IPS-18a (cell line): ENCODE results near the gene MINDY2.

ENCODE experiments used
- H3K27ac ChIP-seq: one replicate; pipeline ENCODE4 v1.5.1; 2013; ENCODE audit warnings: low read length
- H3K27me3 ChIP-seq: one replicate; pipeline ENCODE4 v1.6.1; 2013; ENCODE audit warnings: mild to moderate bottlenecking, low read length; ENCODE audit not compliant: control insufficient read depth, insufficient read depth
- H3K36me3 ChIP-seq: one replicate; pipeline ENCODE4 v1.6.1; 2013; ENCODE audit warnings: low read depth, low read length; ENCODE audit not compliant: control insufficient read depth
- H3K4me1 ChIP-seq: one replicate; pipeline ENCODE4 v1.6.1; 2013; ENCODE audit warnings: low read depth, low read length; ENCODE audit not compliant: control insufficient read depth
- H3K4me3 ChIP-seq: one replicate; pipeline ENCODE4 v1.5.1; 2013; ENCODE audit warnings: low read length
- H3K9ac ChIP-seq: one replicate; pipeline ENCODE4 v1.6.1; 2013; ENCODE audit warnings: mild to moderate bottlenecking, low read length, moderate library complexity
- H3K9me3 ChIP-seq: one replicate; pipeline ENCODE4 v1.6.1; 2013; ENCODE audit warnings: low read depth, low read length; ENCODE audit not compliant: control insufficient read depth

Gene MINDY2

GRCh38 chr15:58909616-58910015 is 138.5 kb downstream of the MINDY2 start:
- Histone ChIP-seq H3K9me3 (no peaks in the 10 kb centered on the region), H3K4me3 (no peak overlapping the region), H3K27ac (no peak overlapping the region), H3K4me1 (no peaks in the 10 kb centered on the region), H3K9ac (no peak overlapping the region), H3K27me3 (no peaks in the 10 kb centered on the region), H3K36me3 (peaks cover 78% of the 10 kb centered on the region)

DNA sequence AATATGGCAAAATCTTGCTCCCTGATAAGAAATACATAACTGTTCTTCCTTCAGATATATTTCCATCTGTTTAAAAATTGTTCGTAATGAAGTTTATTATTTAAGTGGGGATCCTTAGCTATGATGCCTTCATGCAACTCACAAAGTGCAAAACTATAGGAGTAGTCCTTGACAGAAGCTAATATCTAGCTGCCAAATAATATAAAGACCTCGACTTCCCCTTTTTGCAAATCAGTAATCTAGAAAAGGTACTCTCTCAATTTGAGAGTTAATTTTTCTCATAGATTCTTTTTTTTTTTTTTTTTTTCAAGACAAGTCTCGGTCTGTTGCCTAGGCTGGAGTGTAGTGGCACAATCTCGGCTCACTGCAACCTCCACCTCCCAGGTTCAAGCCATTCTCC is 139.4 kb downstream of the MINDY2 start:
- Histone ChIP-seq H3K9me3 (no peaks in the 10 kb centered on the region), H3K36me3 (peaks cover 80% of the 10 kb centered on the region), H3K9ac (no peak overlapping the region), H3K27me3 (no peaks in the 10 kb centered on the region), H3K27ac (no peak overlapping the region), H3K4me3 (no peak overlapping the region), H3K4me1 (no peaks in the 10 kb centered on the region)
